NCI-H345 (cell line): Measurements from ENCODE around the gene RASGRP2.
"Not testable (repeated sequence)": the region's sequence is repeated elsewhere in the genome, so short reads cannot be mapped to it uniquely, and the experiment has no call there.

Experiments
- DNase-seq: peaks from one replicate; lab custom pipeline; 2025; lab: John Stamatoyannopoulos, UW

The RASGRP2 gene

GRCh38 chr11:64718084-64718779, 25.7 kb downstream of the RASGRP2 start:
- no peak for DNase-seq

DNA sequence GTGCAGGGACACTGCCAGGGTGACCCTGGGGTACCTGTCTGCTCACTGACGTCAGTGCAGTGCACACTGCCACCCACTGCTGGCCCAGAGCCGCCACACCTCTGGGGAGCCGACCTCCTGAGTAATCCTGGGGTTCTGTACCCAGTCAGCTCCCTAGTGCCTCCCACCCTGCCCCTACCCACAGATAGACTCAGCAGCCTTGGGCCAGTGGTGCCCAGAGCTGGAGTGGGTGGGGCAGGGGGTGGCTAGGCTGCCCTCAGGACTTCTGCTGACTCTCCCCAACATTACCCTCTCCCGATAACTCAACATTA, 26.7 kb downstream of the RASGRP2 start:
- DNase-seq, result no peak

- DNase-seq, result no peak
Observed at GRCh38 chr11:64716473-64717267, 27.3 kb downstream of the RASGRP2 start.

- DNase-seq, result no peak
Observed at GRCh38 chr11:64715756-64716472, 28.0 kb downstream of the RASGRP2 start.

DNA sequence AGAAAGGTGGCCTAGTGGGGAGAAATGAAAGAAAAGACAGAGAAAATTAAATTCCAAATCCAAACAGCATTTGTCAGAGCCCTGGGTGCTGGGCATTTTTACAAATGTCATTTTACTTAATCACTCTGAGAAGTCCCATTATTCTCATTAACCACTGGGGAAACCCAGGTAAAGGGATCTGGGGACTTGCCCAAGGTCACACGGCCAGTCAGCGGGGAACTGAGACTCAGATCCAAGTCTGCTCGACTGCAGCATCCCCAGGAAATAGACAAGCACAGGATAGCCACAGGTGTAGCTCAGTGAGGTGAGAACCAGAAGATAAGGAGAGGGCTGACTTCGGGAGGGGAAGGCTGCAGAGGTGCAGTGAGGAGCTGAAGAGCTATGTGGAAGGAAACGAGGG, 28.8 kb downstream of the RASGRP2 start:
- no peak for DNase-seq

- DNase-seq, result no peak
Observed at GRCh38 chr11:64714666-64715065, 29.3 kb downstream of the RASGRP2 start.

- DNase-seq, result no peak
Observed at GRCh38 chr11:64713781-64714363, 30.1 kb downstream of the RASGRP2 start.

DNA sequence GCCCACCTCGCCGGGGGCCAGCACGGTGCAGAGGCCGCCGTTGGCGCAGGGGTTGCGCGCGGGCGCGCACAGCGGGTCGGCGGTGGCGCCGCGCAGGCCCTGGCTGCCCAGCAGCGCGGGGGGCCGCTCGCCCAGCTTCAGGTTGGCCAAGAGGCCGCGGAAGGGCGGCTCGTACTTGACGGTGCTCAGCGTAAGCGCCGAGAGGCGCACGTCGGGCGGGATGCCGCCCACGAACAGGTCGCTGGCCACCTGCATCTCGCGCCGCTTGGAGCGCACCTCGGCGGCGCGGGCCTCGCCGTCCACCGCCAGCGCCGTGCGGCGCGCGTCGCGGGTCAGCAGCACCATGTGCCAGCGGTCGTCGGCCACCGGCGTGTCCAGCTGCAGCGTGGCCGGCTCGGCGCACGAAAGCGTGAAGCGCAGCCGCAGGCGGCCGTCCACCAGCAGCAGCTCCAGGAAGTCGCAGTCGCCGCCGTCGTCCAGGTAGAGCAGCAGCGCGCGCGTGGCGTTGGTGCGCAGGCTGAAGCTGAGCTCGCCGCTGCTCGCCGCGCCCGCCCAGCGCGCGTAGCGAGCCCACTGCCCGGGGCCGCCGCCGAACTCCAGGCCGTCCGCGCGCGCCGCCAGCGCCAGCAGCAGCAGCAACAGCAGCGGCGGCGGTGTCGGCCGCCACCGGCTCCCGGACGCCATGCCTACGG, 30.8 kb downstream of the RASGRP2 start:
- DNase-seq, result no peak

- DNase-seq, result no peak
Observed at GRCh38 chr11:64712430-64713015, 31.4 kb downstream of the RASGRP2 start.

DNA sequence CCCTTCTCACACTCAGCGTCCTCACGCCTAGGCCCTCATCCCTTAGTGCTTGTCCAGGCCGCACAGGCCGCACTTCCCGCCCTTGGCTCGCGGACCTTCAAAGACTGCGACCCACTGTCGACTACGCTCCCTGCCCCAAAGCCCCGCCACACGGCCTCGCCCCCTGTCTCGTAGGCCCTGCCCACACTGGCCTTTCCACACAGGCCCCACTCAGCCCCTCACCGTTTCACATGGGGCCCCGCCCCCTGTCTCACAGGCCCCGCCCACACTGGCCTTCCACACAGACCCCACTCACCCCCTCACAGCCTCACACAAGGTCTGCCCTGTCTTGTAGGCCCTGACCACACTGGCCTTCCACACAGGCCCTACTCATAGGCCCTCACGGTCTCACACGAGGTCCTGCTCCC, 32.0 kb downstream of the RASGRP2 start:
- no peak for DNase-seq

GRCh38 chr11:64711138-64711955, 32.6 kb downstream of the RASGRP2 start:
- DNase-seq, result no peak

DNA sequence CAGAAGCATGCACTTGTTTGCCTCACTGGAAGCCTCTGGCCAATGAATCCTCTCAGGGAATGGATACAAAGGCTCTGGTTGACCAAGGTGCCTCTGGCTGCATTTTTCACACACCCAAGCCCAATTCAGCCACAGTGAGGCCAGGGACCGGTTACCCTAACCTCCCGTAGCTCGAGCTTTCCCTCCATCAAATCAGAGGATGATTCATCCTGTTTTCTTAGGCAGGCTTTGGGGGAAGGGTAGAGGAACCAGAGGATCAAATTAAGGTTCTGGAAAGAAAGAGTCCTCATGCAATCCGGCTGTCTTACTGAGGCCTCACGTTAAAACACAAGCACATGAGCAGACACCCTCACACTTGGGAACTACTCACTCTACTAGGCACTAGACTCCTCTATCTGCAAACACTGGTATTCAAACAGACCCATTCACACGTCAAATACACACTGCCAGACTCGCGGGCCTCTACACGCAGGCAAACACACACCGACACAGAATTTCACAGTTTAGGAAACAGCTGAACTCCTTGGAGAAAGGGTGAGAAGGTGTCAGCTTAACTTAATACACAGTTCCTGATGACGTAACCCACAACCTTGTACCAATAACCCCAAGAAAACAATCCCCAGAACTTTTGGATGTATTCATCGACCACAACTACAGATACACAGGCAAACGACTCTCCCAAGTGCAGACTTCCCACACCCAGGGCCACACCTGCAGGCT, 33.4 kb downstream of the RASGRP2 start:
- no peak for DNase-seq

- no peak for DNase-seq
Observed at GRCh38 chr11:64705501-64705900, 38.4 kb downstream of the RASGRP2 start.

DNA sequence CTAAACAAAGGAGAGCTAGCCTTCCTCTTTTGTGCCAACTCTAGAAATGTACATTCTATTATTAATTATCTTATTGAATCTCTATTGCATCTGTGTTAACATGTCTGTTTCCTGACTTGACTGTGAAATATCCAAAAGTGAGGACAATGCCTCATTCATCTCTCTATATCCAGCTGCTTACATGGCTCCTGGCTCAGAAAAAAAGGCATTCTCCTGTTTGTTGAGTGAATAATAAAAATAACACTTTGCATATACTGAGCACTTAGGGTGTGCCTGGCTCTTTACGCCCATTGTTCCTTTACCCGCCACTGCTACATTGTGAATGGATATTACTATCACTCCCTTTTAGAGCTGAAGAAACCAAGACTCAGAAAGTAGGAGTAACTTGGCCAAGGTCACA, 40.9 kb downstream of the RASGRP2 start:
- no peak for DNase-seq

GRCh38 chr11:64701956-64702355, 42.0 kb downstream of the RASGRP2 start:
- DNase-seq, result not testable (repeated sequence)

DNA sequence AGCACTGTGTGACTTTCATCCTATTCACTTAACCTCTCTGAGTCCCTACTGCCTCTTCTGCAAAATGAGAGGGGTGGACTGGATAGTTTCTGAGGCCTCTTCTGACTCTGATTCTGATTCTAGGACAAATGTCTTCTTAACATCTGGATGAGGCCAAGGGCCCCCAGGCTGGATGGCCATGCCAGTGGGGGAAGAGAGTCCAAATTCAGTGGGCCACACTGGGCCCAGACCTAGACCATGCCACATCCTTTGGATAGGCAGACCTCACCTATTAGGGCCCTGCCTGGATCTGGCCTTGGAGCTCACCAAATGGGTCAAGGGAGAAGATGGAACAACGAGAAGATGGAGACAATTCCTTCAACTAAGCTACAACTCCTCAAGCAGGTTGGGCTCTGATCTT, 45.5 kb downstream of the RASGRP2 start:
- DNase-seq, result no peak

DNA sequence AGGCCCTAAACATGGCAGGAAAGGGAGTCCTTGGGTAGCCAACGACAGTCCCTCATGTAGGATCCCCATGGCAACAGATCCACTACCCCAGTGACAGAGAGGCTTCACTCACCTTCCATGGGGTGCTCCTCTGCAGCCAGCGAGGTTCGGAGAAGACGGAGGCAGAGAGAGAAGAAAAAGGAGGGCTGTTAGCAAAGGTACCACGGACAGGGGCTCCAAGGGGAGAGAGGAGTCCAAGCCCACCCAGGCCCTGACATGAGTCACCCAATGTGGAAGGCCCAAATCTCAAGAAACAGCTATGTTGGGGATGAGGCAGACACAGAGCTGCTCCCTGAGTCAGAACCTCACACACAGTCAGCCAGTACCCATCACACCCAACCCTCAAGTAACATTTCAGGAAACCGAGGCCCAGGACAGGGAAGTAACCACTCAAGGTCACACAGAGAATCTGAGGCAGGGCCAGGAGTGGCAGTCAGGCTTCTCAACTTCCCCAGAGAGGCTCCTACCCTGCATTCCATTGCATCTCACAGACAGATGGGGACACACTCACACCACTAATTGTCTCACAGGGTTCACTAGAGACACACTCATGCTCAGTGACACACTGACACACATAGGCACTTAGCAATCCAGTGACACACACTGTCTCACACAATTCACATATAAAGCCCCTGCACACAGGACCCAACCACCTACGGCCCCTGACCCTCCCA, 46.1 kb downstream of the RASGRP2 start:
- no peak for DNase-seq

- DNase-seq, result no peak
Observed at GRCh38 chr11:64696045-64696444, 47.9 kb downstream of the RASGRP2 start.

GRCh38 chr11:64695548-64695947, 48.4 kb downstream of the RASGRP2 start:
- no peak for DNase-seq
